Umbilical cord (tissue), 2 donors: ENCODE data around the gene NCK2. TPM values are rescaled to one million over a fixed set of nuclear protein-coding genes. Genes with fewer than 3 reads are reported as not detected.

Experiments used
- DNase-seq: peaks from one replicate; pipeline ENCODE4 v3.0.0-alpha.2; 2015; ENCODE audit warnings: low spot score
- total RNA-seq: library from RNA; depleted of rRNA; stranded (reverse); fragments of >200 nt; gene quantifications from one replicate; pipeline ENCODE4 v1.2.3, GENCODE V29; 2014; ENCODE audit warnings: low replicate concordance; ENCODE audit not compliant: insufficient read depth

NCK2 gene
- total RNA-seq, 1 donor from 2014 or later: 42.4 TPM

DNA sequence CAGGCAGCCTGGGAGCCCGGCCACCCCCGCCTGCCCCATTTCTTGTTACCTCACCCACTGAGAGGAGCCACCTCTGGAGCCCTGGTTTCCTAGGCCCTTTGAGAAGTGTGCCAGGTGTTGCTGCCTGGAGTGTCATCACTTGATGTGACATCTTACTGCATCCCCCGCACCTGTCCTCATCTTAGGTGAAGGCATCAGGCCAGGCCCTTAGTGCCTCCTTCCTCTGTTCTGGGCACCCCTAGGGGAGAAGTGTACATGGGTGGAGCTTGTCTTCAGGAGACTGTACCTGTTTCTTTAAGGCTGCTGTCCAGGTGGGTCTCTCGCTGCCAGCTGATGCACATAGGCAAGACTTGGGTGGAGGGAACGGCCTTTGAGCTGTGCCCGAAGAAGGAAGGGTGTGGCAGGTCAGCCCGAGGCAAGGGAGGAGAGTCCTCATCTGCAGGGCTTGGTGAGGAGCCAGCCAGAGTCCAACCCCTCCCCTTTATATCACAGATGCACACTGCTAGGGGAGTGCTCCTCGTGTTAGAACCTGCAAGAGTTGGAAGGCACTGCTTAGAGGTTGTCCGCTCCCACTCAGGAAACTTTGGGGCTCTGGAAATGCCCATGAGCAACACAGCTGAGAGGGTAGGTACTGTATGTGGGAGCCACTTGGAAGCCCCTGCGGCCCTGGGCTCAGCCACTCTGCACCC, 45.9 kb downstream of the NCK2 start:
- no peak for DNase-seq

- no peak for DNase-seq
Measured at GRCh38 chr2:105791229-105791628, 46.5 kb downstream of the NCK2 start.

GRCh38 chr2:105792561-105792960, 47.8 kb downstream of the NCK2 start:
- no peak for DNase-seq

- no peak for DNase-seq
Measured at GRCh38 chr2:105793196-105793975, 48.7 kb downstream of the NCK2 start.

GRCh38 chr2:105794926-105795574, 50.3 kb downstream of the NCK2 start:
- no peak for DNase-seq

DNA sequence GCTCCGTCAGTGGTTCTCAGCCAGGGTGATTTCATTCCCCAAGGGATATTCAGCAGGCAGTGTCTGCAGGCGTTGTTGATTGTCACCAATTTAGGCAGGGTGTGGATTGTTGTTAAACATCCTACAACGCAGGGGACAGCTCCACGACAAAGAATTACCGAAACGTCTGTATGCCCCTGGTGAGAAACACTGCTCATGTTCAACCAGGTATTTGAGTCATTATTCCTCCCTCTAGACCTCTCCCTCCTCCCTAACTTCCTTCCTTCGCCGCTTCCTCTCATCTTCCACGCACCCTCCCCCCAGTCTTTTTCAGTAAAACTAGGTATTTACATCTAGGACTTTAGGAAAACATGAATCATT, 50.8 kb downstream of the NCK2 start:
- DNase-seq: no peak

DNA sequence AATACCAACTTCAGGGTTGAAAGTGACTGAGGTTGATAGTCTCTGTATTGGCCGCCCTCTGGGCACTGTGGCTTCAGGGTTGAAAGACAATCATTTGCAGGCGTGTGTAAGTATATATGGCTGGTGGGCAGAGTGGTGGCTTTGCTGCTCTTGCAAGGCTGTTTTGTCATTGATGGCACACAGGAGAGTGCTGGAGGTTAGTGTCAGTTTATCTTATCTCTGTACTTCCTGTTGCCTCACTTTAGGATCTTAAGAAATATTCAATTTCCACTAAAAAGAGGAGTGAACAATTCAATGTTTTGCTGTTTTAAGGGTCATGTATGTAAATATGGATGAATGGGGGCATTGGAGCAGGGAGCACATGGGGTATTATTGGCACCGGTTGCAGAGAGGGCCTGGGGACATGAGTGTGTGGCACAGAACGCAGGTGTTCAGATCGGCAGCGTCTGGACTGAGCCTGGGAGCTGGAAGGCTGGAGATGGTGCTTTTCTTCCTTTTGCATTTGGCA, 51.5 kb downstream of the NCK2 start:
- no peak for DNase-seq

- DNase-seq: no peak
Measured at GRCh38 chr2:105796791-105797190, 52.1 kb downstream of the NCK2 start.

- peak; percentile 32 for DNase-seq
Measured at GRCh38 chr2:105797298-105797819, 52.6 kb downstream of the NCK2 start.

DNA sequence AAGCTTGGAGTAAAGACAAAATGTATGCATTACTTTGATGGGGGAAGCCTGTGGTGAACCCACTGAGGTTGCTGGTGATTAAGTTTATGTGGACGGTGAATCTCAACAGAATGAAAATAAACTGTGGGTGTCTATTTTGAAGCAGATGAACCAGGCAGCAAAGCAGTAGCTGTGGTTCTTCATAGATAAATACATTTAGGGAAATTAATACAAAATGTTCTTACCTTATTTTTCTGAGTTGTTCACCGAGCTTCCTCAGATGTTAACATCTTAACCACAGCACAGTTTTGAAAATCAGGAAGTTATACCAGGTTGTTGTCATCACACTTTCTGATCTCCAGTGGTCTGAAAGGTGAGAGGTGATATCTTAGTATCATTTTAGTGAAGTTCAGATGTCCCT, 53.9 kb downstream of the NCK2 start:
- DNase-seq: no peak

GRCh38 chr2:105800036-105800713, 55.5 kb downstream of the NCK2 start:
- no peak for DNase-seq

GRCh38 chr2:105800953-105801635, 56.4 kb downstream of the NCK2 start:
- no peak for DNase-seq

- DNase-seq: no peak
Measured at GRCh38 chr2:105801961-105802360, 57.2 kb downstream of the NCK2 start.

DNA sequence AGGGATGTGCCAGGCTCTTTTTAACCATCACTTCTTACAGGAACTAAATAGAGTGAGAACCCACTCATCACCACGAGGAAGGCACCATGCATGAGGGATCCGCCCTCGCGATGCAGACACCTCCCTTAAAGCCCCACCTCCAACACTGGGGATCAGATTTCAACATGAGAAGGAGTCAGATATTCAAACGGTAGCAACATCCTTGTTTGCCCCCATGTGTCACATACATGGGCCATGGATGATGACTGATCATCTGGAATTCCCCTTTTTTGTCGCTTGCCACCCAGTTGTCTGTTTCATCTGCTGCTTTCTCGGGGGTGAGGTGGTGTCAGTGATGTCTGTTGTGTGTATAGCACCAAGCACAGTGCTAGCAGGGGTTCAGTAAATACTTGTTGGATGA, 57.9 kb downstream of the NCK2 start:
- DNase-seq: no peak

DNA sequence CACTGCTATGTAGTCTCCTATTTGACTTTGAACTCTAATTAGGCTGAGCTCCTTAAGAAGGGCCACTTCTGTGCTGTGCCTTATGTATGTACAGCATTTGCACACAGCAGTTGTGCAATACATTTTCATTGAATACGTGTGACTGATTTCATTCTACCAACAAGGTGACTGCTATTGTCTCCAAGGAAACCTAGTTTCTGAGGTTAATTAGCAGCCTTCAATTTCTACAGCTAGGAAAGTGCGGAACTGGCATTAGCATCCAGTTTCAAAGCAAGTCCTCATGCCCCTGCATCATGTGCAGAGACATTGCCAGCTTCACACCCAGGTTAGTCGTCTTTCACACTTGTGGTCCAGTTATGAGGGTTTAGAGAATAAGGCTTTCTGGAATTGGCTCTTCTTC, 58.6 kb downstream of the NCK2 start:
- DNase-seq: no peak

DNA sequence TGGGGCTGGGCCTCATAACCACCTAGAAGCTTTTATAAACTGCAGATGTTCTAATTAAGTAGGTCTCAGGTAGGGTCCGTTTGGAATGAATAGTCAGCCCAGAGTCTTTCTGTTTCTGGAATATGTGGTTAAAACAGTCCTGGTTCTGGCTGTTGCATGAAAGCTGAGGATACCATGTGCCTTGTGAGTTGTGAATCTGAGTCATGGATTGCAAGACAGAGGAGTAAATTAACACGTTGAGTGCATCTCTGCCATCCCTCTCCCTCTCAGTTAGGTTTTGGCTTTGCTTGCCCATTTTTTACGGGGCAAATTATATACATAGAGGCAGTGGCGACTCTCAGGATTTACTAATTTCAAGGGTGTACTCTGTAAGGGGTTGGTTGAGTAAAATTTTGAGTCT, 59.1 kb downstream of the NCK2 start:
- no peak for DNase-seq

GRCh38 chr2:105804266-105804665, 59.6 kb downstream of the NCK2 start:
- DNase-seq: peak; percentile 83

DNA sequence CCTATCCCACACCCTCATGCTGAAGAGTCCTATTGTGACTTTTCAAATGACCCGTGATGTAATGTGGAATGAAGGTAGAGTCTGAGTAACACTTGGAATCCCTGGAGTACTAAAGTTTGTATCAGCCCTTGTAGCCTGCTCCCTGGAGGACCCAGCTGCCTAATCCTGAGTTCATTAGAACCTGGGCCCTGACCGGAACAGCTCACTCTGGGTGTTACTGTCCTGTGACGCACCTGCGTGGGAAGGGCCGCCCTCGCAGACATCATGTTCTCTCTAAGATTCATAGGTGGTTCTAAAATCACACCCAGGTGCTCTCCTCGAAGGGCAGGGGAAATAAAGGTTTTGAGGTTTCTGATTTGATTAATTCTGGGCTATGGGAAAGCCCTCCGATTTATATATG, 62.3 kb downstream of the NCK2 start:
- DNase-seq: no peak

DNA sequence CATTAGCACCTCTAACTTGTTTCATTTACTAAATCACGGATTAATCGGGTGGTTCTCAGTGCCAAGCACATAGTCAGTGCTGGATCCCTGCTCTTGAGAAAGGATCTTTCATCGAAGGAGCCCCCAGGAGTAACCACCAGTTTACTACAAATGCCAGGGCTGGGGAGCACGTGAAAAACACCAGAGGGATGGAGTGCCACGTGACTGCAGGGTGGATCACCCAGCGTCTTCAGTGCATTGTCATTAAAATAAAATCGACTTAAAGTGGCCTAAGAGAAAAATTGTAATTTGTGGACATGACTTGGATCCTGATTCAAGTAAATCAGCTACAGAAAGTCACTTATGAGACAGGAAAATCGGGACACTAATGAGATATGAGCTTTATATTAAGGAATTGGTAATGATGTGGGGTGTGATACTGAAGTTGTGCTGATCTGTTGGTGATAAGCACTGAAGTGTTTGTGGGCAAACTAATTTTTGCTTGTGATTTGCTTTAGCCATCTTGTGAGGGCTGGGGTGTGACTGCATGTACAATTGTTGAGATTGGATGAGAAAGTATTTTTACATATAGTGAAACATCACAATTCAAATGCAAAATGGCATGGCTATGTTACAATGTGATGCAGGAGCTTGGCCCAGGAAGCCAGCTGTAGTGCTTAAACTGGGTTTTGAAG, 63.8 kb downstream of the NCK2 start:
- no peak for DNase-seq

- no peak for DNase-seq
Measured at GRCh38 chr2:105809097-105809473, 64.4 kb downstream of the NCK2 start.

DNA sequence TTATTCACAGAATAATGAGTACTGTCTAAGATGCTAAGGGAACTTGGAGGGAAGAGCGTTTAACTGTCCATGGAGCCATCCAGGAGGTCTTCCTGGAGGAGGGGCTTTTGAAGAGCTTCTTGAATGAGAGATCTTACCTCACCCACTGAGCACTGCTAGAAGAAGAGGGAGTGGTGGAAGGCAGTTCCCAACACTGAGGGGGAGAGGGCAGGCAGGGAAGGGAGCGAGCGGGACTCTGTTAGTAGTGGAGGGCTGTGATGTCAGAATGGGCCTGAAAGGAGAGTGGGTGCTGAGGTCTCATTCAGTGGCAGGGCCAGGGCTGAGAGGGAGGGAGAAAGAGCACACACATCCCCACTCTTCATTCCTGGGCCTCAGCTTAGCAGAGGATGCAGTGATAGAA, 65.0 kb downstream of the NCK2 start:
- peak; percentile 30 for DNase-seq
